ENCODE data around the gene RHD.

DNA sequence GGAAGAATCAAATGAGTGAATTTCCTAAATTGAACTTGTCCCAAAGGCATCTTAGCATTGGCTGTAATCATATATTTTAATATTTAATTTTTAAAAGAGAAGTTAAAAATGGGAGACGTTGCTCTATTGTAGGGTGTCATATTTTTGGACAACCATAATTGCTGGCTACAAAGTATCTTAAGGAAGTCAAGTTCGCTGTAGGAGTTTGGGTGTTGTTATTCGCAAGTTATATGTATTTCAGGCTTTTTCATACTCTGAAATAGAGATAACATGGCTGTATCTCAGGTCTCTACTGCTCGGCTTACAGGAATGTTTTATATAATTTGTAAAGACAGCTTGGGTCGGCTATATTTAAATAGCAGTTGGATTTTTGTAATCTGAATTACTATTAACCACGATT lies 66.7 kb downstream of the RHD start:
- no peak for TF ChIP-seq CTCF (IDR thresholded peaks at IDR 0.05)
- no peak for TF ChIP-seq POLR2A (IDR thresholded peaks at IDR 0.05)
